Cardiac septum (tissue), 1 donor: ENCODE results near the gene STRN3. TPM values are rescaled to one million over a fixed set of nuclear protein-coding genes. Genes with fewer than 3 reads are reported as not detected.
"Not testable (repeated sequence)": the region's sequence is repeated elsewhere in the genome, so short reads cannot be mapped to it uniquely, and the experiment has no call there.

Source experiments
- DNase-seq: peaks from one replicate; pipeline ENCODE4 v3.0.0-alpha.2; 2020; ENCODE audit warnings: low spot score
- intact Hi-C: fragments of 100-400 bp; cut with DNase I; formaldehyde crosslinking; loops from one replicate; pipeline ENCODE4 v1.14.0; 2022
- long read RNA-seq: library from polyadenylated mRNA; unstranded; transcript quantifications from one replicate; pipeline ENCODE4 v2.0.0, GENCODE V29; 2021
- total RNA-seq: library from RNA; stranded (reverse); fragmentation: NEBNext Ultra II Directional; extraction: Animal tissue kit (Norgen Biotek cat#: 25700); gene quantifications from one replicate; pipeline ENCODE4 v1.2.1, GENCODE V29; 2021
- donor health status: DM: no; HTN: no; CAD: no.

STRN3 gene
- 55.0 TPM for total RNA-seq
- long read RNA-seq, transcript STRN3-201 (16 exons, 3,970 nt): major isoform, 37 of 58 reads
- long read RNA-seq, partial matches to known transcripts: 4 of 58 reads
- long read RNA-seq, other reads (novel, unspliced or antisense): 14 of 58 reads

- intact Hi-C loops: loop anchor here (5.0 kb wide), 1 partner anchor 181 kb away; the partner anchor contains the start of gene HECTD1
Observed at GRCh38 chr14:31026077-31026449, at the start of gene STRN3. TSS of gene STRN3 (minus strand) at chr14:31026379. CDS start at chr14:31026185, 194 bp downstream.

GRCh38 chr14:31075144-31075543 is 49.0 kb upstream of the STRN3 start:
- intact Hi-C loops: no loop called here

More at GRCh38 chr14:31026077-31026449, at the start of gene STRN3:
- DNase-seq: peak; percentile 75

GRCh38 chr14:31071151-31071550 is 45.0 kb upstream of the STRN3 start:
- intact Hi-C loops: no loop called here
- no peak for DNase-seq

More at GRCh38 chr14:31075144-31075543, 49.0 kb upstream of the STRN3 start:
- no peak for DNase-seq

GRCh38 chr14:31070431-31070830 is 44.3 kb upstream of the STRN3 start:
- no peak for DNase-seq
- intact Hi-C loops: no loop called here

- no peak for DNase-seq
- intact Hi-C loops: no loop called here
Observed at GRCh38 chr14:31069343-31069742, 43.2 kb upstream of the STRN3 start.

DNA sequence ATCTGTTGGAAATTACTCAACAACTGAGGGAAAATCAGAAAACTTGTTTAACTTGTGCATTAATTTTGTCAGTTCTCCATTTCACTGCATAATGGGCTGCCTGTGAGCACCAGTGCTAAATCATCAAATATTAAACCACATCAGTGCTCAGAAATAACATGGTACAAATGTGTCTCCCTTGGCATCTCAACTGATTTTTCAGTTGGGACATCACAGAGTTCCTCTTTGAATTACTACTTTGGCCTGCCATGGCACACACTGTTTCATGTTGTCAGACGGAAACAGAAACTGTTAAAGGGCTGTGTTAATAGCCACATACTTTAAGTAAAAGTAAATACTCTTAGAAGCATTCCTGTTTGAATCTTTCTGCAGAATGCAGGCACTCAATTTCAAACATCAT is 42.1 kb upstream of the STRN3 start:
- DNase-seq: no peak
- intact Hi-C loops: no loop called here

- intact Hi-C loops, DNase-seq: not testable (repeated sequence)
Observed at GRCh38 chr14:31062908-31063307, 36.7 kb upstream of the STRN3 start.

- no peak for DNase-seq
- intact Hi-C loops: no loop called here
Observed at GRCh38 chr14:31060253-31060875, 34.2 kb upstream of the STRN3 start.

GRCh38 chr14:31059152-31059924 is 33.2 kb upstream of the STRN3 start:
- intact Hi-C loops: no loop called here
- DNase-seq: no peak

- DNase-seq: no peak
- intact Hi-C loops: no loop called here
Observed at GRCh38 chr14:31057701-31058364, 31.7 kb upstream of the STRN3 start.

GRCh38 chr14:31057035-31057434 is 30.9 kb upstream of the STRN3 start:
- DNase-seq: no peak
- intact Hi-C loops: no loop called here

DNA sequence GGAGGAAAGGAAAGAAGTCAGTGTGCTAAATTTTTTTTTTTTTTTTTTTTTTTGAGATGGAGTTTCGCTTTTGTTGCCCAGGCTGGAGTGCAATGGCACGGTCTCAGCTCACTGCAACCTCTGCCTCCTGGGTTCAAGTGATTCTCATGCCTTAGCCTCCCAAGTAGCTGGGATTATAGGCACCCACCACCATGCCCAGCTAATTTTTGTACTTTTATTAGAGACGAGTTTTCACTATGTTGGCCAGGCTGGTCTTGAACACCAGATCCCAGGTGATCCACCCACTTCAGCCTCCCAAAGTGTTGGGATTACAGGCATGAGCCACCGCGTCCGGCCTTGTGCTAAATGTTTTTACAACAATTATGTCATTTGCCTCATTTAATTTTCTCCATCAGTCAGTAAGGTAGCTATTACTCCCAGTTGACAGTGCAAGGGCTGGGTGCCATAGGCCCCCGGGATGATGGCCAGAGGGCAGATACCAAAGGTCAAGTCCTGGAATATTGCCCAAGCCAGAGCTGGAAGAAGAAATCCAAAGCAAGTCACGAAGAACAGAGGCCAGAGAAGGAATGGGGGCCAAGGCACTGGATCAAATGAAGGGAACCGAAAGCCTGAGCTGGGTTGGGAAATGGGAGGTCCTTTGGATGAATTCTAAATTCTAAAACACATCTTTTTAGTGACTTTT is 26.9 kb upstream of the STRN3 start:
- intact Hi-C loops: not testable (repeated sequence)
- DNase-seq: peak; percentile 83

GRCh38 chr14:31051511-31051910 is 25.3 kb upstream of the STRN3 start:
- DNase-seq: no peak
- intact Hi-C loops: no loop called here

- intact Hi-C loops: no loop called here
Observed at GRCh38 chr14:31051023-31051422, 24.8 kb upstream of the STRN3 start.

DNA sequence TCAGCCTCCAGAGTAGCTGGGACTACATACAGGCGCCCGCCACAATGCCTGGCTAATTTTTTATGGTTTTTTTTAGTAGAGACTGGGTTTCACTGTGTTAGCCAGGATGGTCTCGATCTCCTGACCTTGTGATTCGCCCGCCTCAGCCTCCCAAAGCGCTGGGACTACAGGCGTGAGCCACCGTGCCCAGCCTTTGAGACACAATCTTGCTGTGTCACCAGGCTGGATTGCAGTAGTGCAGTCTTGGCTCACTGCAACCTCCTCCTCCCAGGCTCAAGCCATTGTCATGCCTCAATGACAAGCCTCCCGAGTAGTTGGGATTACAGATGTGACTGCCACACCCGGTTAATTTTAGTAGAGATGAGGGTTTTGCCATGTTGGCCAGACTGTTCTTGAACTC is 21.3 kb upstream of the STRN3 start:
- intact Hi-C loops: no loop called here
- DNase-seq: no peak

More at GRCh38 chr14:31051023-31051422, 24.8 kb upstream of the STRN3 start:
- no peak for DNase-seq

DNA sequence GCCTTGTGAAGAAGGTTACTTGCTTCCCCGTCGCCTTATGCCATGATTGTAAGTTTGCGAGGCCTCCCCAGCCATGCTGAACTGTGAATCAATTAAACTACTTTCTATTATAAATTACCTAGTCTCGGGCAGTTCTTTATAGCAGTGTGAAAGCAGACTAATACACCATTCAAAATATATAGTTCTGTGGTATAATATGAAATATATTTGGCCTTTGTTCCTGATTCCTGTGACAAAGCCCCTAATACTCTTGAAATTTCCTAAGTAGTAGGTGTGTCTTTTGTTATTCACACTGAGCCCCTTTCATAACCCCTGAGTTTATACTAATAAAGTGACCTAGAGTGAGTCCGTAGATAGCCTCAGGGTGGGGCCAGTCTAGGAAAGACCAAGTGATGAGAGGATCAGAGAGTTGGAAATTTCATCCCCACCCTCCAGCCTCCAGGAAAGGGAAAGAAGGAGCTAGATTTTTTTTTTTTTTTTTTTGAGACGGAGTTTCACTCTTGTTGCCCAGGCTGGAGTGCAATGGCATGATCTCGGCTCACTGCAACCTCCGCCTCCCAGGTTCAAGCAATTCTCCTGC is 19.4 kb upstream of the STRN3 start:
- DNase-seq: no peak
- intact Hi-C loops: no loop called here

GRCh38 chr14:31043379-31043778 is 17.2 kb upstream of the STRN3 start:
- DNase-seq: no peak
- intact Hi-C loops: no loop called here

- DNase-seq, intact Hi-C loops: not testable (repeated sequence)
Observed at GRCh38 chr14:31042893-31043292, 16.7 kb upstream of the STRN3 start.

DNA sequence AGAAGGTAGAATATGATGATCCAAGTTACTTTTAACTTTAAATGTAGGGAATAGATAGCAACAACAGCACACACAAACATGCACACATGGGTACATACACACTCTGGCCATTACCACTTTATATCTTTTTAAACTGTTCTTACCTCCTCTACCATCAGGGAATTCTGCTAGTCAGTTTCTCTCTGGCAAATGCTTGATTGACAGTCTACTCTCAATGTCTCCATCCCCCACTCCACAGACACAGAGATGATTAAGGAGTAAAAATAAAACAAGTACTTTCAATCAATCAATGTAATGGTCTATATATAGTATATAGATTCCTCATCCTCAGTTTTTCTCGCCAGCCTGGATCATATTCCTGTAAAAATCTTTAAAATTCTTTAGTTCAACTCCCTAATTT is 16.1 kb upstream of the STRN3 start:
- intact Hi-C loops: no loop called here
- DNase-seq: no peak
